Keratinocyte (primary cell): Measurements from ENCODE around the gene BBS1.

Experiments
- CTCF ChIP-seq, 3 experiments: IDR thresholded peaks in 1 of 3; conservative IDR thresholded peaks in 1 of 3; optimal IDR thresholded peaks in 1 of 3; 2 replicates in 2 of 3; 3 replicates in 1 of 3; pipeline versions ENCODE3 to v1.5.1; 2011; ENCODE audit warnings: low read length in 3 of 3, mild to moderate bottlenecking in 3 of 3, moderate library complexity in 2 of 3, control low read depth in 1 of 3, inconsistent platforms in 1 of 3; ENCODE audit not compliant: insufficient read depth in 2 of 3; ENCODE audit errors: extremely low read depth in 1 of 3
- EZH2 ChIP-seq: IDR thresholded peaks from one replicate; pipeline ENCODE4 v1.6.1; 2012; ENCODE audit warnings: inconsistent platforms, mild to moderate bottlenecking, low read length, moderate library complexity

GRCh38 chr11:66473167-66473566 is 37.3 kb upstream of the BBS1 start:
- TF ChIP-seq CTCF (optimal IDR thresholded peaks at IDR 0.05 in 1 of 3, IDR thresholded peaks at IDR 0.05 in 1 of 3, conservative IDR thresholded peaks at IDR 0.05 in 1 of 3; ENCODE audit: extremely low read depth in 1 of 3, insufficient read depth in 2 of 3, low read length in 3 of 3), result no peak
- TF ChIP-seq EZH2, result no peak
